ENCODE results near the gene CNTN4. TPM values are rescaled to one million over a fixed set of nuclear protein-coding genes. Genes with fewer than 3 reads are reported as not detected.

CNTN4 gene
- polyA plus RNA-seq, 4 donors, result 28.0 to 123 (median 36.4) TPM

GRCh38 chr3:3069723-3070122, 971.1 kb downstream of the CNTN4 start:
- DNase-seq (ENCODE audit: low read depth in 4 of 4, low spot score in 3 of 4), result no peak

GRCh38 chr3:3071136-3071535, 972.5 kb downstream of the CNTN4 start:
- DNase-seq (ENCODE audit: low read depth in 4 of 4, low spot score in 3 of 4), result peak in 1 of 4 donors; percentile 11

- DNase-seq (ENCODE audit: low read depth in 4 of 4, low spot score in 3 of 4), result no peak
These were observed 976.0 kb downstream of the CNTN4 start for GRCh38 chr3:3074551-3075257.

- DNase-seq (ENCODE audit: low read depth in 4 of 4, low spot score in 3 of 4), result no peak
These were observed 981.6 kb downstream of the CNTN4 start for GRCh38 chr3:3080309-3080708.

- no peak for DNase-seq (ENCODE audit: low read depth in 4 of 4, low spot score in 3 of 4)
These were observed 982.9 kb downstream of the CNTN4 start for GRCh38 chr3:3081381-3082233.

- DNase-seq (ENCODE audit: low read depth in 4 of 4, low spot score in 3 of 4), result no peak
These were observed 983.7 kb downstream of the CNTN4 start for GRCh38 chr3:3082234-3082924.

- DNase-seq (ENCODE audit: low read depth in 4 of 4, low spot score in 3 of 4), result no peak
These were observed 986.2 kb downstream of the CNTN4 start for GRCh38 chr3:3084890-3085289.

- DNase-seq (ENCODE audit: low read depth in 4 of 4, low spot score in 3 of 4), result no peak
These were observed 987.1 kb downstream of the CNTN4 start for GRCh38 chr3:3085782-3086181.

- DNase-seq (ENCODE audit: low read depth in 4 of 4, low spot score in 3 of 4), result no peak
These were observed 987.6 kb downstream of the CNTN4 start for GRCh38 chr3:3086239-3086638.

GRCh38 chr3:3087279-3087678, 988.6 kb downstream of the CNTN4 start:
- DNase-seq (ENCODE audit: low read depth in 4 of 4, low spot score in 3 of 4), result no peak

GRCh38 chr3:3087716-3088465, 989.2 kb downstream of the CNTN4 start:
- no peak for DNase-seq (ENCODE audit: low read depth in 4 of 4, low spot score in 3 of 4)

GRCh38 chr3:3089017-3089416, 990.4 kb downstream of the CNTN4 start:
- no peak for DNase-seq (ENCODE audit: low read depth in 4 of 4, low spot score in 3 of 4)

- no peak for DNase-seq (ENCODE audit: low read depth in 4 of 4, low spot score in 3 of 4)
These were observed 999.3 kb downstream of the CNTN4 start for GRCh38 chr3:3097958-3098357.

- no peak for DNase-seq (ENCODE audit: low read depth in 4 of 4, low spot score in 3 of 4)
These were observed 1003.2 kb downstream of the CNTN4 start for GRCh38 chr3:3101660-3102458.

- no peak for DNase-seq (ENCODE audit: low read depth in 4 of 4, low spot score in 3 of 4)
These were observed 1004.1 kb downstream of the CNTN4 start for GRCh38 chr3:3102751-3103150.

- DNase-seq (ENCODE audit: low read depth in 4 of 4, low spot score in 3 of 4), result no peak
These were observed 1006.6 kb downstream of the CNTN4 start for GRCh38 chr3:3105246-3105645.

- no peak for DNase-seq (ENCODE audit: low read depth in 4 of 4, low spot score in 3 of 4)
These were observed 1007.1 kb downstream of the CNTN4 start for GRCh38 chr3:3105815-3106214.

GRCh38 chr3:3107181-3107580, 1008.5 kb downstream of the CNTN4 start:
- no peak for DNase-seq (ENCODE audit: low read depth in 4 of 4, low spot score in 3 of 4)

Measured in left renal pelvis (tissue), 4 donors.